Body of pancreas (tissue), 4 donors: ENCODE measurements around the gene NDEL1.

ENCODE experiments used
- POLR2A ChIP-seq, 3 donors: fragments of 450-650 bp; IDR thresholded peaks; one replicate each; pipeline ENCODE4 v1.6.1; 2016; ENCODE audit warnings: antibody characterized with exemption in 3 of 3, mild to moderate bottlenecking in 2 of 3
- TF ChIP-seq, protein P1 (sequence below), 7 experiments: fragments of 450-650 bp in 4 of 7; fragments of 200-600 bp in 3 of 7; sonication (generic) in 3 of 7; IDR thresholded peaks; one replicate each; pipeline ENCODE4 v1.5.1; 2016 to 2019; ENCODE audit warnings: antibody characterized with exemption in 7 of 7

DNA sequence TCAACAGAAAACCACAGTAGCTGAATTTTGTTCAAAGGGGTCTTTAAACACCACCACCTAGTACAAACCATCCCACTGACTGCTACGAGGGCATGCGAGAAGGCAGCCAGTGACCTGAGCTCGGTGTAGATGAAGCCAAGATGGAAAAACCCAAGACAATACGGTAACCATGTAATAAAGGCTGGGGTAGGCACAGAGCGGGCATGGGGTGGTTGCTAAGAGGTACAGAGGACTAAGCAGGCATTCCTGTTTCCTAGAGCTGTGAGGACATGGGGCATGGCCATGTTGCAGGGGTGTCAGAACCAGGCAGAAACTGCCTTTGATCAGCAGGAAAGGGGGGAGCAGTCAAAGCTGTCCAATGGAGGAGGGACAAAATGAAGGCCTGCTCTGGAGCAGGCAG, 52.1 kb downstream of the NDEL1 start:
- TF ChIP-seq POLR2A (IDR thresholded peaks at IDR 0.05), result no peak
- TF ChIP-seq, protein P1, sequence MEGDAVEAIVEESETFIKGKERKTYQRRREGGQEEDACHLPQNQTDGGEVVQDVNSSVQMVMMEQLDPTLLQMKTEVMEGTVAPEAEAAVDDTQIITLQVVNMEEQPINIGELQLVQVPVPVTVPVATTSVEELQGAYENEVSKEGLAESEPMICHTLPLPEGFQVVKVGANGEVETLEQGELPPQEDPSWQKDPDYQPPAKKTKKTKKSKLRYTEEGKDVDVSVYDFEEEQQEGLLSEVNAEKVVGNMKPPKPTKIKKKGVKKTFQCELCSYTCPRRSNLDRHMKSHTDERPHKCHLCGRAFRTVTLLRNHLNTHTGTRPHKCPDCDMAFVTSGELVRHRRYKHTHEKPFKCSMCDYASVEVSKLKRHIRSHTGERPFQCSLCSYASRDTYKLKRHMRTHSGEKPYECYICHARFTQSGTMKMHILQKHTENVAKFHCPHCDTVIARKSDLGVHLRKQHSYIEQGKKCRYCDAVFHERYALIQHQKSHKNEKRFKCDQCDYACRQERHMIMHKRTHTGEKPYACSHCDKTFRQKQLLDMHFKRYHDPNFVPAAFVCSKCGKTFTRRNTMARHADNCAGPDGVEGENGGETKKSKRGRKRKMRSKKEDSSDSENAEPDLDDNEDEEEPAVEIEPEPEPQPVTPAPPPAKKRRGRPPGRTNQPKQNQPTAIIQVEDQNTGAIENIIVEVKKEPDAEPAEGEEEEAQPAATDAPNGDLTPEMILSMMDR (IDR thresholded peaks at IDR 0.05), result no peak
